H1 (cell line): ENCODE measurements around the gene MDM1. TPM values are rescaled to one million over a fixed set of nuclear protein-coding genes. Genes with fewer than 3 reads are reported as not detected.

Source experiments
- CTCF ChIA-PET: fragments of 300-600 bp; sonication (Branson Sonifier 250); formaldehyde crosslinking; loops from one replicate; lab custom pipeline; 2021; ENCODE audit not compliant: partially characterized antibody; lab: Charles Lee
- POLR2A ChIA-PET: fragments of 300-600 bp; sonication (Branson Sonifier 250); formaldehyde crosslinking; loops from one replicate; lab custom pipeline; 2021; ENCODE audit warnings: inconsistent platforms; ENCODE audit not compliant: partially characterized antibody; lab: Charles Lee
- DNase-seq, 2 experiments: peaks; one replicate each; pipeline versions ENCODE4 v3.0.0 to v3.0.0-alpha.2; 2010 to 2022; ENCODE audit warnings: low spot score in 2 of 2, low read depth in 1 of 2, mixed read lengths in 1 of 2
- FAIRE-seq: peaks from 2 replicates; lab custom pipeline; 2011; peaks lifted over from hg19 to GRCh38; lab: Jason Lieb, UNC
- H2AFZ ChIP-seq: 2 replicates; pipeline ENCODE4 v1.8.1; 2012; ENCODE audit warnings: low read length, inconsistent platforms
- H2AK5ac ChIP-seq: 2 replicates; pipeline ENCODE4 v1.6.1; 2013; ENCODE audit warnings: low read depth, low read length
- H2BK120ac ChIP-seq: replicated peaks from 2 replicates; pipeline ENCODE3; 2013; ENCODE audit warnings: low read depth, low read length, inconsistent platforms
- H2BK12ac ChIP-seq: 2 replicates; pipeline ENCODE4 v1.6.1; 2013; ENCODE audit warnings: low read depth, low read length
- H2BK15ac ChIP-seq: 2 replicates; pipeline ENCODE4 v1.6.1; 2013; ENCODE audit warnings: low read length
- H2BK20ac ChIP-seq: 2 replicates; pipeline ENCODE4 v1.6.1; 2013; ENCODE audit warnings: low read length
- H2BK5ac ChIP-seq: 2 replicates; pipeline ENCODE4 v1.6.1; 2013; ENCODE audit warnings: low read depth, low read length
- H3K14ac ChIP-seq: 2 replicates; pipeline ENCODE4 v1.6.1; 2013; ENCODE audit warnings: inconsistent platforms; ENCODE audit not compliant: insufficient read length
- H3K18ac ChIP-seq: 2 replicates; pipeline ENCODE4 v1.6.1; 2013; ENCODE audit warnings: low read length; ENCODE audit errors: extremely low read depth
- H3K23ac ChIP-seq: 2 replicates; pipeline ENCODE4 v1.6.1; 2013; ENCODE audit warnings: inconsistent platforms; ENCODE audit not compliant: insufficient read length
- H3K23me2 ChIP-seq: 2 replicates; pipeline ENCODE4 v1.6.1; 2013; ENCODE audit warnings: low read depth, low read length
- H3K27ac ChIP-seq: 2 replicates; pipeline ENCODE4 v1.6.1; 2011; ENCODE audit warnings: low read depth, low read length, inconsistent platforms
- H3K27me3 ChIP-seq, 4 experiments: replicated peaks in 1 of 4; 1 replicate in 1 of 4; 2 replicates in 3 of 4; pipeline versions ENCODE4 v1.6.1 to v1.8.1; 2011 to 2013; ENCODE audit warnings: low read length in 3 of 4, mild to moderate bottlenecking in 3 of 4, inconsistent platforms in 2 of 4, mixed read lengths in 2 of 4, moderate library complexity in 1 of 4; ENCODE audit not compliant: control insufficient read depth in 3 of 4, insufficient read depth in 3 of 4; ENCODE audit errors: extremely low read depth in 1 of 4
- H3K36me3 ChIP-seq, 4 experiments: 2 replicates each; pipeline versions ENCODE4 v1.6.1 to v1.8.1; 2011 to 2013; ENCODE audit warnings: mild to moderate bottlenecking in 4 of 4, low read length in 3 of 4, moderate library complexity in 2 of 4, control low read depth in 1 of 4, inconsistent platforms in 1 of 4; ENCODE audit not compliant: insufficient read depth in 4 of 4, control insufficient read depth in 2 of 4
- H3K4ac ChIP-seq: replicated peaks from 2 replicates; pipeline ENCODE3; 2013; ENCODE audit warnings: low read length, low read depth, mixed read lengths, inconsistent platforms; ENCODE audit not compliant: insufficient read length
- H3K4me1 ChIP-seq, 4 experiments: replicated peaks in 1 of 4; 1 replicate in 1 of 4; 2 replicates in 3 of 4; pipeline versions ENCODE4 v1.6.1 to v1.8.1; 2011 to 2013; ENCODE audit warnings: low read length in 3 of 4, inconsistent platforms in 2 of 4, mixed read lengths in 1 of 4; ENCODE audit not compliant: insufficient read depth in 4 of 4, control insufficient read depth in 3 of 4
- H3K4me2 ChIP-seq, 2 experiments: 2 replicates each; pipeline versions ENCODE4 v1.6.1 to v1.8.1; 2011 to 2013; ENCODE audit warnings: low read depth in 2 of 2, low read length in 2 of 2, control low read depth in 1 of 2, inconsistent platforms in 1 of 2, mild to moderate bottlenecking in 1 of 2; ENCODE audit not compliant: insufficient read depth in 1 of 2
- H3K4me3 ChIP-seq, 4 experiments: fragments of 200-600, 300-600 bp in 1 of 4; sonication (generic), shearing (Covaris generic), sonication (Bioruptor Twin) in 1 of 4; 2 replicates each; pipeline versions ENCODE4 v1.5.1 to v1.8.1; 2011 to 2016; ENCODE audit warnings: low read length in 4 of 4, low read depth in 3 of 4, control low read depth in 2 of 4, inconsistent platforms in 2 of 4, mild to moderate bottlenecking in 2 of 4, mixed read lengths in 1 of 4, moderate library complexity in 1 of 4; ENCODE audit not compliant: insufficient read depth in 2 of 4; ENCODE audit errors: extremely low read depth in 1 of 4
- H3K56ac ChIP-seq: replicated peaks from 2 replicates; pipeline ENCODE3; 2013; ENCODE audit warnings: low read depth, mild to moderate bottlenecking, mixed read lengths, low read length, inconsistent platforms; ENCODE audit not compliant: insufficient read length
- H3K79me1 ChIP-seq: 2 replicates; pipeline ENCODE4 v1.6.1; 2013; ENCODE audit warnings: low read depth, low read length, control low read depth
- H3K79me2 ChIP-seq, 2 experiments: 2 replicates each; pipeline versions ENCODE4 v1.6.1 to v1.8.1; 2012 to 2013; ENCODE audit warnings: low read length in 2 of 2, mild to moderate bottlenecking in 2 of 2, inconsistent platforms in 1 of 2; ENCODE audit not compliant: insufficient read depth in 2 of 2, control insufficient read depth in 1 of 2
- H3K9ac ChIP-seq, 4 experiments: replicated peaks in 1 of 4; 1 replicate in 1 of 4; 2 replicates in 3 of 4; pipeline versions ENCODE4 v1.6.1 to v1.8.1; 2011 to 2013; ENCODE audit warnings: low read depth in 3 of 4, low read length in 3 of 4, control low read depth in 2 of 4, mild to moderate bottlenecking in 2 of 4, moderate library complexity in 2 of 4, inconsistent platforms in 1 of 4; ENCODE audit errors: extremely low read depth in 1 of 4
- H3K9me3 ChIP-seq, 2 experiments: 2 replicates each; pipeline versions ENCODE4 v1.6.1 to v1.8.1; 2012 to 2013; ENCODE audit warnings: mild to moderate bottlenecking in 2 of 2, moderate library complexity in 2 of 2, control low read depth in 1 of 2, inconsistent platforms in 1 of 2, low read depth in 1 of 2, low read length in 1 of 2, mixed read lengths in 1 of 2; ENCODE audit not compliant: insufficient read depth in 2 of 2
- H4K20me1 ChIP-seq, 2 experiments: replicated peaks in 1 of 2; 2 replicates each; pipeline versions ENCODE3 to v1.8.1; 2011 to 2013; ENCODE audit warnings: inconsistent platforms in 2 of 2, low read length in 2 of 2, mild to moderate bottlenecking in 1 of 2; ENCODE audit not compliant: insufficient read depth in 2 of 2, control insufficient read depth in 1 of 2
- H4K5ac ChIP-seq: 2 replicates; pipeline ENCODE4 v1.6.1; 2013; ENCODE audit warnings: low read length, low read depth, mixed read lengths, inconsistent platforms; ENCODE audit not compliant: insufficient read length
- H4K8ac ChIP-seq: 2 replicates; pipeline ENCODE4 v1.8.0; 2013; ENCODE audit warnings: mild to moderate bottlenecking, moderate library complexity, low read length, inconsistent platforms; ENCODE audit not compliant: insufficient read depth; ENCODE audit errors: extremely low read depth
- H4K91ac ChIP-seq: replicated peaks from 2 replicates; pipeline ENCODE3; 2013; ENCODE audit warnings: low read length, mixed read lengths, inconsistent platforms; ENCODE audit not compliant: insufficient read length
- BACH1 ChIP-seq: IDR thresholded peaks from 2 replicates; pipeline ENCODE4 v1.6.1; 2012; ENCODE audit warnings: low read length, improper control_type of control experiment
- CBX8 ChIP-seq: fragments of 300-800, 300-1000 bp; sonication (generic); IDR thresholded peaks from 2 replicates; pipeline ENCODE4 v1.7.1; 2016; ENCODE audit warnings: low read depth, low read length, borderline replicate concordance
- CEBPB ChIP-seq: IDR thresholded peaks from 2 replicates; pipeline ENCODE4 v1.6.1; 2012; ENCODE audit warnings: low read depth, low read length
- GTF2F1 ChIP-seq: IDR thresholded peaks from 2 replicates; pipeline ENCODE4 v1.6.1; 2012; ENCODE audit warnings: low read depth, low read length, improper control_type of control experiment, borderline replicate concordance
- KDM4A ChIP-seq: IDR thresholded peaks from one replicate; pipeline ENCODE4 v1.7.1; 2012; ENCODE audit warnings: low read depth, mild to moderate bottlenecking, moderate library complexity, low read length, inconsistent platforms; ENCODE audit not compliant: severe bottlenecking
- KDM5A ChIP-seq: fragments of 200-600 bp; IDR thresholded peaks from 2 replicates; pipeline ENCODE4 v1.7.1; 2012; ENCODE audit warnings: mild to moderate bottlenecking, low read length, inconsistent platforms, mixed read lengths
- MAFK ChIP-seq: IDR thresholded peaks from 2 replicates; pipeline ENCODE4 v1.6.1; 2012; ENCODE audit warnings: low read depth, mild to moderate bottlenecking, improper control_type of control experiment, low read length
- NANOG ChIP-seq: IDR thresholded peaks from 2 replicates; pipeline ENCODE4 v1.6.1; 2011; ENCODE audit warnings: low read length, low read depth, mild to moderate bottlenecking, inconsistent platforms; ENCODE audit not compliant: insufficient read depth, poor library complexity, severe bottlenecking
- NRF1 ChIP-seq: IDR thresholded peaks from 2 replicates; pipeline ENCODE4 v1.6.1; 2011; ENCODE audit warnings: mild to moderate bottlenecking, low read depth, low read length, improper control_type of control experiment
- SP2 ChIP-seq: IDR thresholded peaks from 2 replicates; pipeline ENCODE4 v1.6.1; 2012; ENCODE audit warnings: mild to moderate bottlenecking, low read length, inconsistent platforms
- SP4 ChIP-seq: IDR thresholded peaks from 2 replicates; pipeline ENCODE4 v1.6.1; 2012; ENCODE audit warnings: low read length, inconsistent platforms
- SRF ChIP-seq: IDR thresholded peaks from 2 replicates; pipeline ENCODE4 v1.6.1; 2011; ENCODE audit warnings: mild to moderate bottlenecking, low read depth, low read length, moderate library complexity
- TBP ChIP-seq: IDR thresholded peaks from 2 replicates; pipeline ENCODE4 v1.6.1; 2011; ENCODE audit warnings: low read depth, low read length, improper control_type of control experiment
- TEAD4 ChIP-seq: IDR thresholded peaks from 2 replicates; pipeline ENCODE4 v1.6.1; 2012; ENCODE audit warnings: low read depth, low read length, inconsistent platforms, mixed read lengths
- ZNF274 ChIP-seq: IDR thresholded peaks from 2 replicates; pipeline ENCODE4 v1.7.0; 2012; ENCODE audit warnings: low read length, borderline replicate concordance; ENCODE audit errors: extremely low read depth
- WGBS, 2 experiments: shearing (Covaris generic) in 1 of 2; methylation state at CpG; one replicate each; pipeline versions ENCODE4 v1.1.6 to v1.1.7; 2013 to 2015; ENCODE audit warnings: low lambda C conversion rate in 2 of 2, mixed read lengths in 2 of 2, inconsistent platforms in 1 of 2, low coverage in 1 of 2, missing lambda C conversion rate in 1 of 2; ENCODE audit not compliant: insufficient replicate concordance in 2 of 2, insufficient coverage in 1 of 2, insufficient read length in 1 of 2; ENCODE audit errors: extremely low coverage in 1 of 2, missing lambda C conversion rate in 1 of 2; 5-methylcytosine and 5-hydroxymethylcytosine counted together
- polyA plus RNA-seq, 7 experiments: library from polyadenylated mRNA; depleted of rRNA in 3 of 7; stranded (reverse) in 5 of 7; unstranded in 2 of 7; fragments of >200 nt in 5 of 7; fragments of 200-250 nt in 2 of 7; gene quantifications; 1 replicate in 5 of 7; 2 replicates in 1 of 7; 4 replicates in 1 of 7; pipeline versions ENCODE4 v1.2.1 to v1.2.3, GENCODE V29; 2011 to 2013; ENCODE audit warnings: missing spikeins in 2 of 7, mixed read lengths in 2 of 7
- total RNA-seq: library from RNA; stranded (reverse); fragmentation: NEBNext Ultra II Directional; extraction: Animal tissue kit (Norgen Biotek cat#: 25700); gene quantifications from 2 replicates; pipeline ENCODE4 v1.2.1, GENCODE V29; 2021

Gene MDM1
- total and polyA plus RNA-seq, 2 of the 8 experiments (the other 6 are each of a cell fraction or from before 2014, with no cell fraction given) = 3.1 to 10.7 TPM

DNA sequence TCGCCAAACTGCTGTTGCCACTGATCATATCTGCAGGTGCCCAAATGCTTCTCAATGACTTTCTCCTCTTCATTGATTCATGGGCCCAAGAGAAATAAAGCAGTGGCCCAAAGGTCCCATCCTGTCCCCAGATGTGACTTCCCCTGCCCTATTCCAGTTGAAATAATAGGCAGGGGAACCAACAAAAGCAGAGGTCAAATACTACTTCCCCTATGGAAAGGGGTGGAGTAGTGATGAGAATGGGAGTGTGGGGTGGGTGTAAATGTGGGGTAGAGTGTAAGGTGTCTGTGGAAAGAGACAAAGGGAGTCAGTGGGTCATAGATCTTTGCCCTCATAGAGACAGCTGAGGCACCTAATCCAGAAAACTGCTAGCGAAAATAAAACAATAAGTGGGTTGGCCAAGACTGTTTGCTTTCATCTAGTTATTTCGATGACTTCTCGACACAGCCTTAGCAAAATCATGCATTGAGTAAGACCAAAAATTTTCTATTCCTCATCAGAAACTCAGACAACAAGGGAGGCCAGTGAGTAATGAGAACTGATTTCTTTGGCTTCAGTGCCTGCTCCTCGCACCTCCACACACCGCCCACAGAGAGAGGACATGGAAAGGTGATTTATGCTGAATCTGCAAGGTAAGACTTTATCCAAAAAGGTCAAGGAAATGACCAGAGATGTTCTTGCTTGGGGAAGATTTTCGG, 67.9 kb downstream of the MDM1 start:
- ChIA-PET CTCF (no interaction called here), POLR2A (no interaction called here)
- WGBS, 2 experiments = 87% methylated on average over 7 of the region's 7 CpGs; no CpG with 5 or more reads in 1 of the 2 experiments
- Histone ChIP-seq H3K27ac (no peak overlapping the region), H4K20me1 (no peaks in the 10 kb centered on the region), H2AFZ (no peak overlapping the region), H2BK15ac (no peak overlapping the region), H2BK120ac (no peak overlapping the region), H2AK5ac (no peak overlapping the region), H2BK12ac (no peak overlapping the region), H2BK20ac (no peak overlapping the region), H4K5ac (no peak overlapping the region), H3K9ac (no peak overlapping the region), H4K91ac (no peak overlapping the region), H3K4me2 (no peak overlapping the region), H3K79me2 (no peaks in the 10 kb centered on the region), H3K14ac (no peak overlapping the region), H4K8ac (no peak overlapping the region), H3K9me3 (no peaks in the 10 kb centered on the region), H3K4me1 (0 out of 7 replicates have a peak, but pooled peaks cover 0 to 3% (median 0%) of the 10 kb centered on the region in 4 experiments), H2BK5ac (no peak overlapping the region), H3K23me2 (no peaks in the 10 kb centered on the region), H3K4me3 (no peak overlapping the region), H3K56ac (no peak overlapping the region), H3K27me3 (no peaks in the 10 kb centered on the region), H3K4ac (no peak overlapping the region), H3K23ac (no peak overlapping the region), H3K18ac (no peak overlapping the region), H3K36me3 (no peaks in the 10 kb centered on the region), H3K79me1 (no peaks in the 10 kb centered on the region)
- no peak for TF ChIP-seq SRF
- no peak for TF ChIP-seq TEAD4
- TF ChIP-seq SP2 = no peak
- TF ChIP-seq GTF2F1 = no peak
- TF ChIP-seq KDM4A = no peak
- TF ChIP-seq KDM5A = no peak
- TF ChIP-seq CBX8 = no peak
- TF ChIP-seq BACH1 = no peak
- TF ChIP-seq SP4 = no peak
- no peak for TF ChIP-seq NANOG
- TF ChIP-seq CEBPB = no peak
- no peak for TF ChIP-seq TBP
- TF ChIP-seq NRF1 = no peak
- no peak for TF ChIP-seq ZNF274
- TF ChIP-seq MAFK = no peak
- FAIRE-seq (no peak), DNase-seq (no peak)
